ENCODE results near the gene DAPK3.

DNA sequence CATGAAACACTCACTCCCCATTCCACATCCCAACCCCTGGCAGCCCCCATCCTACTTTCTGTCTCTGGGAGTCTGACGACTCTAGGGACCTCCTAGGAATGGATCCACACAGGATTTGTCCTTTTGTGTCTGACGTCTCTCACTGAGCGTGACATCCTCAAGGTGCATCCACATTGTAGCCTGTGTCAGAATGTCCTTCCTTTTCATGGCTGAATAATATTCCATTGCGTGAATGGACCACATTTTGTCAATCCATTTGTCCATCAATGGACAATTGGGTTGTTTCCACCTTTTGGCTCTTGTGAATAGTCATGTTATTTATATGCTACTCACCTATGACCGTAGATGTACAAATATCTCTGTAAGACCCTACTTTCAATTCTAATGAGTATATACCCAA is 54.9 kb downstream of the DAPK3 start:
- TF ChIP-seq, protein P1, sequence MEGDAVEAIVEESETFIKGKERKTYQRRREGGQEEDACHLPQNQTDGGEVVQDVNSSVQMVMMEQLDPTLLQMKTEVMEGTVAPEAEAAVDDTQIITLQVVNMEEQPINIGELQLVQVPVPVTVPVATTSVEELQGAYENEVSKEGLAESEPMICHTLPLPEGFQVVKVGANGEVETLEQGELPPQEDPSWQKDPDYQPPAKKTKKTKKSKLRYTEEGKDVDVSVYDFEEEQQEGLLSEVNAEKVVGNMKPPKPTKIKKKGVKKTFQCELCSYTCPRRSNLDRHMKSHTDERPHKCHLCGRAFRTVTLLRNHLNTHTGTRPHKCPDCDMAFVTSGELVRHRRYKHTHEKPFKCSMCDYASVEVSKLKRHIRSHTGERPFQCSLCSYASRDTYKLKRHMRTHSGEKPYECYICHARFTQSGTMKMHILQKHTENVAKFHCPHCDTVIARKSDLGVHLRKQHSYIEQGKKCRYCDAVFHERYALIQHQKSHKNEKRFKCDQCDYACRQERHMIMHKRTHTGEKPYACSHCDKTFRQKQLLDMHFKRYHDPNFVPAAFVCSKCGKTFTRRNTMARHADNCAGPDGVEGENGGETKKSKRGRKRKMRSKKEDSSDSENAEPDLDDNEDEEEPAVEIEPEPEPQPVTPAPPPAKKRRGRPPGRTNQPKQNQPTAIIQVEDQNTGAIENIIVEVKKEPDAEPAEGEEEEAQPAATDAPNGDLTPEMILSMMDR (IDR thresholded peaks at IDR 0.05; ENCODE audit: low read depth, low read length) = no peak
- TF ChIP-seq EZH2phosphoT487 (IDR thresholded peaks at IDR 0.05; ENCODE audit: low read depth) = no peak
